Colonic mucosa (tissue), 4 donors: ENCODE data around the gene NR2C2AP. TPM values are rescaled to one million over a fixed set of nuclear protein-coding genes. Genes with fewer than 3 reads are reported as not detected.

Experiments used
- DNase-seq: peaks from one replicate; pipeline ENCODE4 v3.0.0-alpha.2; 2020
- H3K27ac ChIP-seq: fragments of 200-600 bp; one replicate; pipeline ENCODE4 v1.8.0; 2021
- H3K27me3 ChIP-seq: fragments of 200-600 bp; one replicate; pipeline ENCODE4 v1.8.0; 2021
- H3K36me3 ChIP-seq: fragments of 200-600 bp; one replicate; pipeline ENCODE4 v1.8.0; 2021
- H3K4me1 ChIP-seq: fragments of 200-600 bp; one replicate; pipeline ENCODE4 v1.8.0; 2021; ENCODE audit warnings: mild to moderate bottlenecking
- H3K4me3 ChIP-seq: fragments of 200-600 bp; one replicate; pipeline ENCODE4 v1.8.0; 2021
- H3K9ac ChIP-seq, 2 donors: one replicate each; pipeline ENCODE4 v1.7.0; 2013; ENCODE audit warnings: control low read depth in 2 of 2, low read depth in 2 of 2, low read length in 2 of 2
- H3K9me3 ChIP-seq: fragments of 200-600 bp; one replicate; pipeline ENCODE4 v1.8.0; 2021
- intact Hi-C: fragments of 100-400 bp; cut with DNase I; formaldehyde crosslinking; loops from one replicate; pipeline ENCODE4 v1.14.1; 2022
- total RNA-seq, 2 donors: library from RNA; stranded (reverse); fragmentation: NEBNext Ultra II Directional in 1 of 2; extraction: Animal tissue kit (Norgen Biotek cat#: 25700) in 1 of 2; gene quantifications; one replicate each; pipeline ENCODE4 v1.2.1, GENCODE V29; 2021
- TF ChIP-seq, protein P1 (sequence below): fragments of 200-600 bp; IDR thresholded peaks from one replicate; pipeline ENCODE4 v1.8.0; 2022; ENCODE audit warnings: antibody characterized with exemption, mild to moderate bottlenecking
- donor health status: healthy.
- donor health status: DM: no; HTN: no; CAD: no.
- donor health status: DM: no; HTN: no; CAD: no.

NR2C2AP gene
- total RNA-seq, 2 donors from 2014 or later, result 8.1 to 29.5 TPM

DNA sequence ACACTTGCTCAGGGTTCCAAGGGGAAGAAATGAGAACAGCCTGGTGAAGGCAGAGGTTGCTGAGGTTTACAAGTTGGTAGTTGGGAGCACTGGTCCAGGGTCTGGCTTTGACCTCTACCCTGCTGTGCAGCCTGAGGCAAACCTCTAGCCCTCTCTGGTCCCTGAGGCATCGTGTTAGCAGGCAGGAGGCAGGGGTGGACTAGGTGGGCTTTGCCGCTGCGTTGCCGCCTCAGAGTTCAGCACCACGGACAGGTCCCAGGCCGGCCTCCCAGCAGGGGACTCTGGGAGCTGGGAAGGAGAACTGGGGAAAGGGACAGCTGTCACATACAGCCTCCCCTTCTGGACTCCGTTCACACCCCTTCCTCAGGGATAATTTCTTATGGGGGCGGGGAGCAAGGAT, 11.7 kb upstream of the NR2C2AP start:
- intact Hi-C loops, result no loop called here
- H3K27me3 ChIP-seq, result peaks cover 18% of the 10 kb centered on the region
- TF ChIP-seq, protein P1, sequence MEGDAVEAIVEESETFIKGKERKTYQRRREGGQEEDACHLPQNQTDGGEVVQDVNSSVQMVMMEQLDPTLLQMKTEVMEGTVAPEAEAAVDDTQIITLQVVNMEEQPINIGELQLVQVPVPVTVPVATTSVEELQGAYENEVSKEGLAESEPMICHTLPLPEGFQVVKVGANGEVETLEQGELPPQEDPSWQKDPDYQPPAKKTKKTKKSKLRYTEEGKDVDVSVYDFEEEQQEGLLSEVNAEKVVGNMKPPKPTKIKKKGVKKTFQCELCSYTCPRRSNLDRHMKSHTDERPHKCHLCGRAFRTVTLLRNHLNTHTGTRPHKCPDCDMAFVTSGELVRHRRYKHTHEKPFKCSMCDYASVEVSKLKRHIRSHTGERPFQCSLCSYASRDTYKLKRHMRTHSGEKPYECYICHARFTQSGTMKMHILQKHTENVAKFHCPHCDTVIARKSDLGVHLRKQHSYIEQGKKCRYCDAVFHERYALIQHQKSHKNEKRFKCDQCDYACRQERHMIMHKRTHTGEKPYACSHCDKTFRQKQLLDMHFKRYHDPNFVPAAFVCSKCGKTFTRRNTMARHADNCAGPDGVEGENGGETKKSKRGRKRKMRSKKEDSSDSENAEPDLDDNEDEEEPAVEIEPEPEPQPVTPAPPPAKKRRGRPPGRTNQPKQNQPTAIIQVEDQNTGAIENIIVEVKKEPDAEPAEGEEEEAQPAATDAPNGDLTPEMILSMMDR, result no peak
- no peak overlapping the region for H3K27ac ChIP-seq
- DNase-seq, result no peak
- no peak overlapping the region for H3K4me3 ChIP-seq
- H3K9ac ChIP-seq, result no peak overlapping the region
- H3K9me3 ChIP-seq, result no peaks in the 10 kb centered on the region
- H3K36me3 ChIP-seq, result no peaks in the 10 kb centered on the region
- no peaks in the 10 kb centered on the region for H3K4me1 ChIP-seq

DNA sequence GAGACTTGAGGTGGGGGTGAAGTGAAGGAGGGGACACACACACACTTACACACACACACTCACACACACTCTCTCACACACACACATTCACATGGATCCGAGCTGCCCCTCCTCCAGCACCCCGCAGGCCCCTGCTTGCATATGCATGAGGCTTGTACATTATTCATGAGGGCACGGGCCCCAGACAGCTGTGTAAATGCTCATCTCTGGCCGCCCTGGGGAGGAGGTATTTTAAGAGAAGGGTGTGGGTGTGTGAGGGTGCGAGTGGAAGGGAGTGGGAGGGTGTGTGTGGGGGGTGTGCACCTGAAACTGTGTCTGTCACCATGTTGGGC, 10.9 kb upstream of the NR2C2AP start:
- Histone ChIP-seq H3K27ac (no peak overlapping the region), H3K4me1 (no peaks in the 10 kb centered on the region), H3K4me3 (no peak overlapping the region), H3K36me3 (no peaks in the 10 kb centered on the region), H3K27me3 (peaks cover 18% of the 10 kb centered on the region), H3K9me3 (no peaks in the 10 kb centered on the region), H3K9ac (no peak overlapping the region)
- TF ChIP-seq, protein P1, result no peak
- no peak for DNase-seq
- intact Hi-C loops, result no loop called here

DNA sequence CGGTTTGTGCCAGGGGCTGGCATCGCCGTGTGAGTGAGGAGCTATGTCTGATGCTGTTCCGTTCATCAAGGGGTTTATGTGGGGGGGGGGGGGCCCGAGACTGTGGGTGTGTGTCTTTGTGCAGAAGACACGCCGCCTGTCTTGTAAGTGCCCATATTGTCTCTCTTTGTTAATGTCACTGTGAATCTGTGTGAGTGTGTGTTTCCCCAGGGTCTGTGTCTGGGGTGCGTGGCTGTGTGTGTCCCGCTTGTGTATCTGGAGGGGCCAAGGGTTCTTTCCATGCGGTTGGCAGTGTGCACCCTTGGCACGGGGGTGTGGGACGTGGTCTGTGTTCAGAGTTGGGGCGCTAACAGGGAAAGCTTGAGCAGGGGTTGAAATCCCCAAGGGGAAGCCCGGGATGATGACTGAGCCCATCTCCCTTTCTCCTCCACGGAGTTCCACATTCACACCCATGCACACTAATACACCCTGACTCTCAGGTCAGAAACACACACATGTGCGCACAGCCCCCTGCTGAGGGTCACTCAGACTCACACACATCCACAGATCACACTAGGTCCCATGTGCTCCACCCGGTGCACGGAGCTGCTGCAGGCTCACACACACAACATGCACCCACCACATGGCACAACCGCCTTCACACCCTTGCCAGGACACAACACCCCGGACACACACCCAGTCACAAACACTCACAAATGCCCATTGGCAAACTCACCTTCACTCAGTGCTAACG, 10.4 kb upstream of the NR2C2AP start:
- H3K4me1 ChIP-seq, result no peaks in the 10 kb centered on the region

DNA sequence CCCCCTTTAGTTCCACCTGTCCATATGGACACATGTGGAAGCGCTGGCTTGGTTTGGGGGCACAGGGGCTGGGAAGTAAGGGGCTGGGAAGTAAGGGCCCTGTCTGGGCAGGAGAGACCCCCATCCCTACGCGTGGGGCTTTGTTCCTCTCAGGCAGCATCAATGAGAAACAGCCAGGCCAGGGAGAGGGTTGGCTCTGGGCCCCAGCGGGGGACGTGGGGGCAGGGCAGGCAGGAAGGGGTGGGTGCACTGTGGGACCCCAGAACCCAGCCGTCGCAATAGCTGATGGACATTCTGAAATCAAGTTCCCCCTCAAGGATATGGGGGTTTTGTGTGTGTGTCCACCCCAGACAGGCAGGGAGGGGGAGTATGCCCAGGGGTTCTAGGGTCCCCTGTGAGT, 9.7 kb upstream of the NR2C2AP start:
- no peaks in the 10 kb centered on the region for H3K4me1 ChIP-seq
- intact Hi-C loops, result no loop called here
- peaks cover 18% of the 10 kb centered on the region for H3K27me3 ChIP-seq
- DNase-seq, result no peak
- no peak overlapping the region for H3K9ac ChIP-seq
- H3K27ac ChIP-seq, result no peak overlapping the region
- H3K4me3 ChIP-seq, result no peak overlapping the region
- no peaks in the 10 kb centered on the region for H3K9me3 ChIP-seq
- TF ChIP-seq, protein P1, result no peak
- no peaks in the 10 kb centered on the region for H3K36me3 ChIP-seq

More for the DNA sequence above, 10.4 kb upstream of the NR2C2AP start:
- DNase-seq, result no peak
- TF ChIP-seq, protein P1, result no peak
- Histone ChIP-seq H3K9me3 (no peaks in the 10 kb centered on the region), H3K27me3 (peaks cover 18% of the 10 kb centered on the region), H3K9ac (no peak overlapping the region), H3K27ac (no peak overlapping the region), H3K36me3 (no peaks in the 10 kb centered on the region), H3K4me3 (no peak overlapping the region)
- intact Hi-C loops, result no loop called here

DNA sequence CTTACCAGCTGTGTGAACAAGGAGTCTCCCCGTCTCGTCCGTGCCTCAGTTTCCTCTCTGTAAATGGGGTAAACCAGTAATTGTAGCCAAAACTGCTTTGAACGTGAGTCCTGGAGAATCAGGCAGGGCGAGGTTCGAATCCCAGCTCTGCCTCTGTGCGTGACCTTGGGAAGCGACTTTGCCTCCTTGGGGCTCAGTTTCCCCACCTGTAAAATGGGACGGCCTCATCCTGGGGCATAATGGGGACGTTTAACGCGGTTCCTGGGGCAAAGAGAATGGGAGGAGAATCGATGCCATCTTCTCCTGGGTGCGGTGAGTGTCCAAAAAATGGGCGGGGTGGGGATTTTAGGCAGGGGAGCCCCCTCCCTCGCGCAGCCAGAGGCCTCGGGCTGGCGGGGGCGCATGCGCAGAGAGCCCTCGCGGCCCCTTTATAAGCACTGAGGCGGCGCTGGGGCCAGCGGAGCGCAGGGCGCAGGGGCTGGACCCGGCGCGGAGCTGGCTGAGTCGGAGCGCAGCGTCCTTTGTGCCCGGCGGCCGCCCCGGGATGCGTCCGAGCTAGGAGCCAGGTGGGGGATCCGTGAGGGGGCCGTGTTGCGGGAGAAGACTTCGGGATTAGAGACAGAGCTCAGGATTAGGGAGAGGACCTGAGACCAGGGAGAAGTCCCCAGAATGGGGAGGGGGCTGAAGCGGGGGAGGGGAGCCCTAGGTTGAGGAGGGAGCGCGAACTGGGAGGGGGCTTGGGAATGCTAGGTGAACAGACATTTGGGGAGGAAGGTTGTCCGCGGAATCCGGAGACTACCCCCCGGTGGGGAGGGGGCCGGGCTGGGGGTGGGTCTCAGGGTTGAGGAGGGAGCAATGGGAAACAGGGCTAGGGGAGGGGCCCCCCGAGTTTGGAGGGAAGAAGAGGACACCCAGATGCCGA, 8.5 kb upstream of the NR2C2AP start, which contains the start of gene NCAN:
Gene NCAN (plus strand): TSS at position 460 of the 922 bp plus-strand sequence. CDS start 4,996 bp downstream, outside the sequence.
- Histone ChIP-seq H3K4me1 (no peaks in the 10 kb centered on the region), H3K9me3 (no peaks in the 10 kb centered on the region), H3K9ac (no peak within 1 kb of the TSS), H3K36me3 (no peaks in the 10 kb centered on the region), H3K27me3 (peaks cover 18% of the 10 kb centered on the region), H3K27ac (no peak within 1 kb of the TSS), H3K4me3 (no peak within 1 kb of the TSS)
- no peak for DNase-seq
- TF ChIP-seq, protein P1, result no peak
- intact Hi-C loops, result no loop called here
